Epithelial cell of proximal tubule (primary cell): ENCODE data around the gene GSPT1. TPM values are rescaled to one million over a fixed set of nuclear protein-coding genes. Genes with fewer than 3 reads are reported as not detected.

Source experiments
- DNase-seq: peaks from one replicate; pipeline ENCODE4 v3.0.0-alpha.2; 2011; ENCODE audit warnings: low read depth
- H3K4me3 ChIP-seq: 2 replicates; pipeline ENCODE4 v1.5.1; 2011; ENCODE audit warnings: low read depth, mild to moderate bottlenecking, low read length
- total RNA-seq: library from RNA; depleted of rRNA; stranded (reverse); fragments of >200 nt; gene quantifications from 2 replicates; pipeline ENCODE4 v1.2.3, GENCODE V29; 2015
- TF ChIP-seq, protein P1 (sequence below): conservative IDR thresholded peaks from 2 replicates; pipeline ENCODE4 v1.5.1; 2012; ENCODE audit warnings: low read depth, mild to moderate bottlenecking, low read length

The GSPT1 gene
- total RNA-seq, 1 donor from 2014 or later: 87.3 TPM

DNA sequence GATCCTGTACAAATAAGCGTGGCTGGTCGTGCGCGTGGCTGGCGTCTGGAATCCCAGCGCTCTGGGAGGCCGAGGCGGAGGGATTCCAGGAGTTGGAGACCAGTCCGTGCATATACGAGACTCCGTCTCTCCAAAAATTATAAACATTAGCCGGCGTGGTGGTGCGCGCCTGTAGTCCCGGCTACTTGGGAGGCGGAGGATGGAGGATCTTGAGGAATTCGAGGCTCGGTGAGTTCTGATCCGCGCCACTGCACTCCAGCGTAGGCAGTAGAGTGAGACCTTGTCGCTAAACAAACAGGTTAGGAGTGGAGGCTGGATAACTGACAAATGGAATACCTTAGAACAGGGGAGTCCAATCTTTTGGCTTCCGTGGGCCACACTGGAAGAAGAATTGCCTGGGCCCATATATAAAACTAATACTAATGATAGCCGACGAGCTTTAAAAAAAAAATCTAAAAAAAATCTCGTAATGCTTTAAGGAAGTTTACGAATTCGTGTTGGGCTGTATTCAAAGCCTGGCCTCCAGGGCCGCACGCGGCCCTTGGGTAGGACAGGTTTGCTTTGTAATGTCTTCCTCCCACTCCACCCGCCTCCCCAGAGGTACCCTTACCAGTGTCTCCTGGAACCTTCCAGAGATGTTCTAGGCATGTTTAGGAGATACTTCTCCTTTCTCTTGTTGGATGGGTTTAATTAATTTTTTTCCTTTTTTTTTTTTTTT, 63.5 kb downstream of the GSPT1 start:
- peak overlapping the region; percentile 85 for H3K4me3 ChIP-seq
- DNase-seq: no peak
- TF ChIP-seq, protein P1, sequence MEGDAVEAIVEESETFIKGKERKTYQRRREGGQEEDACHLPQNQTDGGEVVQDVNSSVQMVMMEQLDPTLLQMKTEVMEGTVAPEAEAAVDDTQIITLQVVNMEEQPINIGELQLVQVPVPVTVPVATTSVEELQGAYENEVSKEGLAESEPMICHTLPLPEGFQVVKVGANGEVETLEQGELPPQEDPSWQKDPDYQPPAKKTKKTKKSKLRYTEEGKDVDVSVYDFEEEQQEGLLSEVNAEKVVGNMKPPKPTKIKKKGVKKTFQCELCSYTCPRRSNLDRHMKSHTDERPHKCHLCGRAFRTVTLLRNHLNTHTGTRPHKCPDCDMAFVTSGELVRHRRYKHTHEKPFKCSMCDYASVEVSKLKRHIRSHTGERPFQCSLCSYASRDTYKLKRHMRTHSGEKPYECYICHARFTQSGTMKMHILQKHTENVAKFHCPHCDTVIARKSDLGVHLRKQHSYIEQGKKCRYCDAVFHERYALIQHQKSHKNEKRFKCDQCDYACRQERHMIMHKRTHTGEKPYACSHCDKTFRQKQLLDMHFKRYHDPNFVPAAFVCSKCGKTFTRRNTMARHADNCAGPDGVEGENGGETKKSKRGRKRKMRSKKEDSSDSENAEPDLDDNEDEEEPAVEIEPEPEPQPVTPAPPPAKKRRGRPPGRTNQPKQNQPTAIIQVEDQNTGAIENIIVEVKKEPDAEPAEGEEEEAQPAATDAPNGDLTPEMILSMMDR: no peak

- peak; percentile 47 for DNase-seq
- peak within 1 kb of the TSS; percentile 85 for H3K4me3 ChIP-seq
These were observed 64.3 kb downstream of the GSPT1 start, which contains the start of gene RSL1D1 for GRCh38 chr16:11851294-11852091. Gene RSL1D1, minus strand, starts transcription at chr16:11851542. Its CDS starts 30 bp downstream, at chr16:11851512.

GRCh38 chr16:11848842-11849241, 66.9 kb downstream of the GSPT1 start:
- TF ChIP-seq, protein P1: no peak
- no peak overlapping the region for H3K4me3 ChIP-seq
- DNase-seq: no peak

More at GRCh38 chr16:11851294-11852091, 64.3 kb downstream of the GSPT1 start, which contains the start of gene RSL1D1:
- TF ChIP-seq, protein P1: no peak

- TF ChIP-seq, protein P1: no peak
- no peak overlapping the region for H3K4me3 ChIP-seq
- no peak for DNase-seq
These were observed 71.3 kb downstream of the GSPT1 start for GRCh38 chr16:11844499-11844898.

GRCh38 chr16:11843861-11844260, 71.9 kb downstream of the GSPT1 start:
- no peak overlapping the region for H3K4me3 ChIP-seq
- TF ChIP-seq, protein P1: no peak
- DNase-seq: no peak

DNA sequence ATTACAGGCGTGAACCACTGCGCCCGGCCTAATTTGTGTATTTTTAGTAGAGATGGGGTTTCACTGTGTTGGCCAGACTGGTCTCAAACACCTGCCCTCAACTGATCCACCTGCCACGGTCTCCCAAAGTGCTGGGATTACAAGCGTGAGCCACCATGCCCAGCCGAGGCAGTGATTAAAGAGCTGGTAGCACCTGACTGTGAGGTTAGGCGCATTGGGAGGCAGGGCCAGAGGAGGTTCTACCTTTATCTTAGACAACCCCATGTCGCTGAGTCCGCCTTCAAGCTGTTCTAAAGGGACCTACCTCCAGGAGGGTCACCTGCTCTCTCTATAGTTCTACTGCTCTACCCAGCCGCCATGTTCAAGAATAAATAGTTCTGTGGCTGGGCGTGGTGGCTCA, 72.5 kb downstream of the GSPT1 start:
- H3K4me3 ChIP-seq: no peak overlapping the region
- no peak for DNase-seq
- TF ChIP-seq, protein P1: no peak
